Bone marrow (tissue), 2 donors: Measurements from ENCODE around the gene PRDM16.
"Not testable (repeated sequence)": the region's sequence is repeated elsewhere in the genome, so short reads cannot be mapped to it uniquely, and the experiment has no call there.

Experiments
- DNase-seq, 2 donors: peaks; one replicate each; lab custom pipeline; 2025; lab: John Stamatoyannopoulos, UW

PRDM16 gene

GRCh38 chr1:3082051-3082450 is 13.0 kb downstream of the PRDM16 start:
- DNase-seq: no peak

DNA sequence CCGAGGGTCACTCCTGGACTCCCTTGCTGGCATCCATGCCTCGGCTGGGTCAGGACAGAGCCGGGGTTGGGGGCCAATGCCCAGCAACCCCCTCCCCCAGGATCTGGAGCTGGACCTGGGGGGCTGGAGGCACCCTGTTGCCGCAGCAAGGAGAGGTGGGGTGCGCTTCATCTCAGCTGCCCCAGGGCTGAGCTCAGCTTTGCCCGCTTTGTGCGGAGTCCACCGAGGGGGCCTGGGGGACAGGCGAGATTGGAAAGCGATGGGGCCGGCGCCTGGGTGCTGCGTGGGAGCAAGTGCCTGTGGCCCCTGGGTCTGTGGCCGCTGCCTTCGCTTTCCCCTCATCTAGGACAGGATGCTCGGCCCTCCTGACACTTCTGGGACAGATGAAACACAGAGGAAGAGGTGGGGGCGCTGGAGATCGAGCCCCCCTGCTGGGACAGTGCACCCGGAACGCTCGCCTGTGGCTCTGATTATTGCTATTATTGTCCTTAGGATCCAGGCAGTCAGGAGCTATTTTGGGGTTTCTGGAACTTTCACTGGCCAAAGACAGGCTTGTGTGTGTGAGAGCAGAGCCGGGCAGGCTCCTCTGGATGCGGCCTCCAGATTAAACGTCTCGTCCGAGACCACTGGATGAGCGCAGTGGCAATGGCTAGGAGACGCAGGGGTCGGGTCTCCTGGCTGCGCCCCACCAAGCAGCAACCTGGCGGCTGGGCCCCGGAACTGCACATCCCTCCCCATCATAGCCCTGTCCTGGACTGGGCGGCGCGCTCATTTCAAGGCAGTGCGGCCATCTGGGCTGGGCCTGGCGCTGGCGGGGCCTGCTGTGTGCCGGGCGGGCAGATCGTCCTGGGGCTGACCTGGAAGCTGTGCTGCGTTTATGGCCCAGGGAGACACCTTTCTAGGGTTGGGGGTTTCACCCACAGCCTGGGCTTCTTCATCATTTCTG is 13.8 kb downstream of the PRDM16 start:
- DNase-seq: no peak

DNA sequence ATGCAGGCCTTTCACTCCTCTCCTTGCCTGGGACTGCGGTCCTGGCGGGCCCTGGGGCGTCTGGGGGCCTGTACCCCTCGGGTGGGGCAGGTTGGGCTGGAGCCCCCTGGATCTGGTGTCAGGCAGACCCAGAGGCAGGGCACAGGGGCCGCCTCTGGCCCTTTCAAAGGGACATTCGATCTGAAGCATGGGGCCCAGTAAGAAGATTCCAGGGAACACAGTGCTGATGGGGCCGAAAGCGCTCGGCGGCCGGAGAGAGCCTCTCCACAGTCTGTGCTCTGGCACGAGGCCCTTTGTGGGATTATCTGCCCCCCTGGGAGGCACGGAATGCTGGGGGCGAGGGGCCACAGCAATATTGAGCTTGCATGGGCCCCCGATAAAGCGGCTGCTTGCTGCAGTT is 15.2 kb downstream of the PRDM16 start:
- DNase-seq: no peak

GRCh38 chr1:3084726-3085125 is 15.7 kb downstream of the PRDM16 start:
- no peak for DNase-seq

GRCh38 chr1:3085721-3086120 is 16.7 kb downstream of the PRDM16 start:
- no peak for DNase-seq

GRCh38 chr1:3086272-3086974 is 17.4 kb downstream of the PRDM16 start:
- no peak for DNase-seq

GRCh38 chr1:3087049-3087448 is 18.0 kb downstream of the PRDM16 start:
- no peak for DNase-seq

DNA sequence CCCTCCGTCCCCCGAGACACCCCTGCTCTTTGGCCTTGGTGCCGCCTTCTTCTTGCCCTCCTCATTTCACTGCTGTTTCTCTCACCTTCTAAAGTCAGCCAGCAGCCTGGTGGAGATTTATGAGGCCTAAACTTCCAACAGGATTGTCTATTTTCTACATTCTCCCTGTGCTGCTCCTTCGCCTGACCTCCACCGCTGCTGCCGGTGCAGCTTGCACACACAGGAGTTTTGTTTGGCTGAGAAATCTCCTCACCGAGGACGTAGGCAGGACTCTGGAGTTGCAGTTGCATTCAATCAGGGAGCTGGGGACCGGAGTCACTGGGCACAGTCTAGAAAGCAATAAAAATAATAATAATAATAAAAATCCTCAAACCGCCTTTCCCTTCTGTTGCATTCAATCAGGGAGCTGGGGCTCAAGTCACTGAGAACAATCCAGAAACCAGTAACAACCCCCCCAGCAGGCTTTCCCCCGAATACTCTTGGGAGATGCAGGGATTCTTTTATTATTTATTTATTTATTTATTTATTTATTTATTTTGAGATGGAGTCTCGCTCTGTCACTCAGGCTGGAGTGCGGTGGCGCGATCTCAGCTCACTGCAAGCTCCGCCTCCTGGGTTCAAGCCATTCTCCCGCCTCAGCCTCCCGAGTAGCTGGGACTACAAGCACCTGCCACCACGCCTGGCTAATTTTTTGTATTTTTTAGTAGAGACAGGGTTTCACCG is 19.1 kb downstream of the PRDM16 start:
- not testable (repeated sequence) for DNase-seq

DNA sequence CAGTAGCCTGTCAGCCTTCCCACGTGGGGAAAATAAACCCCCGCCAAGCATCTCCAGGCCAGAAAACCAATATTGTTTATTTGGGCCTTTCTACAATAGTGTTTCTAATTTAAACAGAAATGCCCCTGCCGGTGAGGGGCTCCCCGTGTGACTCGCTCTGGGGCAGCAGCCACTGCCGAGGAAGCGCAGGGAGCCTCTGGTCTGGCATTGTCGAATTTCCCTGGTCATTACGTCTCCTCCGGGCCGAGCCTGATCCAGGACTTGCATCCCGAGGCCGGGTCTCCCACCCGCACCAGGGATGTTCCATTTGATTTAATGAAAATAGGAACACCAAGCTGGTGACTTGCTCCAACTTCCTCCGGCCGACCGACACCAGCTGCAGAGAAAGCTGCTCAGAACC is 20.5 kb downstream of the PRDM16 start:
- no peak for DNase-seq

- no peak for DNase-seq
Measured at GRCh38 chr1:3091334-3091733, 22.3 kb downstream of the PRDM16 start.

DNA sequence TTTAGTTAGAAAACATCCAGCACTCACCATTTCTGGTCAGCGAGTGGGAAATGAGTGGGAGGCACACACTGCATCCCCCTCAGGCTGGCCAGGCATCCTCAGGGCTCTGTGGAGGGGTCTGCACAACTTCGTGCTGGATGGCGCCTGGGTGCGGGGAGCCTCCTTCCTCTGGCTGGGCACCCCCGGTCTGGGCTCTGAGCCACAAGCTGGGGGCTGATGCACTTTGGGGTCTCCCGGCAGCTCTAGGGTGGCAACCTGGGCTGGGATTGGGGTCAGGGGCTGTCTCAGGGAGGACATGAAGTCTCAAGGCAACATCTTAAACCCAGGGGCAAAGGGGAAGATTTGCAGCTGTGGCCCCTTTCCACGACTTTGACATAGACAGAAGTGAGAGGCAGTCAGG is 23.5 kb downstream of the PRDM16 start:
- DNase-seq: no peak

GRCh38 chr1:3093898-3094626 is 25.1 kb downstream of the PRDM16 start:
- DNase-seq: no peak

- DNase-seq: no peak
Measured at GRCh38 chr1:3094863-3095780, 26.1 kb downstream of the PRDM16 start.

- DNase-seq: no peak
Measured at GRCh38 chr1:3096345-3096744, 27.3 kb downstream of the PRDM16 start.

GRCh38 chr1:3097231-3097630 is 28.2 kb downstream of the PRDM16 start:
- no peak for DNase-seq

GRCh38 chr1:3097861-3098260 is 28.9 kb downstream of the PRDM16 start:
- no peak for DNase-seq

DNA sequence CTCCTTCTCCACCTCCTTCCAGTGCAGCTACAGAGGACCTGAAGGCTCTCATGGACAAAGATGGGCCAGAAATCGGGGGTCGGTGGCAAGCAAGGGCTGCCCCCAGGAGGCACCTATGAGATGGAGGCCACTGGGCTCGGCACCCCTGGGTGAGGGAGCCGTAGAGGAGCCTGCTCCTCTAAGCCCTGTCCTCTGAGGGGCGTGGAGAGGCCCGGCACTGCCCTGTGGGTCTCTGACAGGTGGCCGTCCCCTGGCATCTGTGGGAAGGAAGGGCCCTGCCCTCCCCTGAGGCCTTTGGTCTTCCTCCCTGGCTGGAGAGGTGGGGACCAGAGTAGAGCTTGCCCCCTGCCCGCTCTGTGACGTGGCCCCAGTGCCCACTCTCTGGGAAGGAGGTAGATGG is 30.9 kb downstream of the PRDM16 start:
- no peak for DNase-seq

GRCh38 chr1:3101124-3101939 is 32.3 kb downstream of the PRDM16 start:
- no peak for DNase-seq

DNA sequence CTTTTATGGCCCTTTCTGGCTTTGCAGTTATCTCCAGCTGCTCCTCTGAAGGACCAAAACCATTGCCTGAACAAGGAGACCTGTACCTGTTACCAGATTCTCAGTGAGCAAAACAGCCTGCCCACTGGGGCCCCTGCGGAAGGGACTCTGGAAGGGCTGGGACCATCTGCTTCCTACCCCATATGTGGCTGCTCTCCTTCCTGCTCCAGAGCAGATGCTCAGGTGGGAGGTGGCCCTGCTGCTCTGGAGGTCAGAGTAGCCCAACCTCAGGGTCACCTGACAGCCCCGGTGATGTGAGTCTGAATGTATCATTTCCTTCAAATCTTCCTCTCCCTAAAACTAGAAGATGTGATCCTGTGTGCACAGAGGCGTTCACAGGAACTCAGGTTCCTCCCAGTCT is 33.6 kb downstream of the PRDM16 start:
- DNase-seq: no peak
